Measurements from ENCODE around the gene DBNDD2.

DNA sequence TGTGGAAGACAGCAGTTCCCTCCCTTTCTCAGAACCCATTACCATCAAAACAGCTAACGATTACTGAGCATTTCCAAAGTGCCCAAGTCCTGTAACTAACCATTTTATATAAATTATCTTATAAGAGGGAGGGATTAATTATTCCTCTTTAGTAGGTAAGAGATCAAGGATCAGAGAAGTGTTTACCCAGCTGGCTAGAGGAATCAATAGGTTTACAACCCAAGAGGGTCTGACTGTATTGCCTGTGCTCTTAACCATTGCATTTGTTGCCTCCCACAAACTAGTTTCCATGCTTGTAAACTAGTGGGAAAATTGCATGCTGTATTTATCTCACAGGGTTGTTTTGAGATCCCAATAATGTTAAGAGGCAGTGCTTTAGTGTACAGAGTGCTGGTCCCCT lies 3.7 kb upstream of the DBNDD2 start:
- TF ChIP-seq, protein P1, sequence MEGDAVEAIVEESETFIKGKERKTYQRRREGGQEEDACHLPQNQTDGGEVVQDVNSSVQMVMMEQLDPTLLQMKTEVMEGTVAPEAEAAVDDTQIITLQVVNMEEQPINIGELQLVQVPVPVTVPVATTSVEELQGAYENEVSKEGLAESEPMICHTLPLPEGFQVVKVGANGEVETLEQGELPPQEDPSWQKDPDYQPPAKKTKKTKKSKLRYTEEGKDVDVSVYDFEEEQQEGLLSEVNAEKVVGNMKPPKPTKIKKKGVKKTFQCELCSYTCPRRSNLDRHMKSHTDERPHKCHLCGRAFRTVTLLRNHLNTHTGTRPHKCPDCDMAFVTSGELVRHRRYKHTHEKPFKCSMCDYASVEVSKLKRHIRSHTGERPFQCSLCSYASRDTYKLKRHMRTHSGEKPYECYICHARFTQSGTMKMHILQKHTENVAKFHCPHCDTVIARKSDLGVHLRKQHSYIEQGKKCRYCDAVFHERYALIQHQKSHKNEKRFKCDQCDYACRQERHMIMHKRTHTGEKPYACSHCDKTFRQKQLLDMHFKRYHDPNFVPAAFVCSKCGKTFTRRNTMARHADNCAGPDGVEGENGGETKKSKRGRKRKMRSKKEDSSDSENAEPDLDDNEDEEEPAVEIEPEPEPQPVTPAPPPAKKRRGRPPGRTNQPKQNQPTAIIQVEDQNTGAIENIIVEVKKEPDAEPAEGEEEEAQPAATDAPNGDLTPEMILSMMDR (IDR thresholded peaks at IDR 0.05) = no peak
- no peak for TF ChIP-seq POLR2A (IDR thresholded peaks at IDR 0.05)
